CD4-positive, alpha-beta T cell treated with Interleukin-12 subunit alpha and Interleukin-12 subunit beta, for 1 hour (primary cell): Measurements from ENCODE around the gene SLC38A5.

ENCODE experiments used
- DNase-seq: peaks from one replicate; pipeline ENCODE4 v3.0.0-alpha.2; 2020

SLC38A5 gene

DNA sequence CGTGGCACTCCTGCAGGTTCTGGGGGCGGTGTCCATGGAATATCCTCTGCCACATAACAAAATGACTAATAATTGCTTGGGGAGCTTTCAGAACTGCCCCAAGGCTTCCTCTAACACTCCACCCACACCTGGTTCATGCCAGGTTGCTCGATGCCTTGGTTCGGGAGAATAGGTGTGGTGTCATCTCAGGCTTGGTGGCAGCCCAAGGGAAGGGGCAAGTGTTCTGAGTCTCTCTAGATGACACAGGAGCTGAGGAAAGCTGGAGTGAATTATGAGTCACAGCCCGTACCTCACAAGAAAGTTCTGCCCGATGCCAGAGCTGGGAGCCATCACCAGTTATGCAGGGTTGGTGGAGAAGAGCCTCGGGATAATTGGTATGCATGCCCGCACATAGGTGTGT, 20.6 kb upstream of the SLC38A5 start:
- DNase-seq = no peak

DNA sequence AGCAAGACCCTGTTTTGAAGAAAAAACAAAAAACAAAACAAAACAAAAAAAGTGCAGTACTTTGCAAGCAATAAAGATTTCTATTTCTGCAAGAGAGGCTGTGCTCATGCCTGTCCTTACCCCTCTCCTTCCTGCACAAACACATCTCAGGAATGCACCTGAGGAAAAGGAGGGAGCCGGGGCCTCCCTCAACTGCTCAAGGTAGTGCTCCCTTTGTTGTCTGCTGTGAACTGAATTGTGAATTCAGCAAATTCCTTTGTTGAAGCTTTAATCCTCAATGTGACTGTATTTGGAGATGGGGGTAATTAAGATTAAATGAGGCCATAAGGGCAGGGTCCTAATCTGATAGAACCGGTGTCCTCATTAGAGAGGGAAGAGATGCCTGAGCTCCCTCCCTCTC, 19.8 kb upstream of the SLC38A5 start:
- no peak for DNase-seq

DNA sequence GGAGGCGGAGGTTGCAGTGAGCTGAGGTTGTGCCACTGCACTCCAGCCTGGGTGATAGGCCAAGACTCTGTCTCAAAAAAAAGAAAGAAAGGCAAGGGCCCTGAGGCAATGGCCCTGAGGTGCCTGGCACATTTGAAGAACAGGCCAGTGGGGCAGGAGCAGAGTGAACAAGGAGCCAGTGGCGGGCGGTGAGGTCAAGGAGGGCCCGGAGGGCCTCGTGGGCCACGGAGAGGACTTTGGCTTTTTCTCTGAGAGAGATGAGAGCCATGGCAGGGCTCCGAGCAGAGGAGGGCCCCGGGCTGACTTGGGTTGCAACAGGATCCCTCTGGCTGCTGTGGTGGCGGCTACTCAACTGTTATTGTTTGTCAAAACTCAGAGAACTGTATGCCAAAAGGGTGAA, 19.2 kb upstream of the SLC38A5 start:
- no peak for DNase-seq

DNA sequence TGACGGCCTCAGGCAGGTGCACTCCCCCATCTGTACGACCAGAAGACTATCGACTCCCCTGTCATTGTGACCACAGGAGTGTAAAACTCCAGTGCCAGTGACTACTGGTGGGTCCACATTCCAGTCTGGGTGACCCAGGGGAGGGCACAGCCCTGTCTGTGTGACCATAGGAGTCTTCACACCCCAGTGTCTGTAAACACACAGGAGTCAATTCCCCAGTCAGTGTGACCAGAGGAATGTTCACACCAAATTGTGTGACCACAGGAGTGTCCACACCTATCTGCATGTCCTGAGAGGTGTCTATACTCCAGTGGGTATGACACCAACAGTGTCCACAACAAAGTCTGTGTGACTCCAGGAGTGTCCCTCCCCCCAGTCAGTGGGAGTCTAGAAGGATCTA, 18.0 kb upstream of the SLC38A5 start:
- DNase-seq = no peak

DNA sequence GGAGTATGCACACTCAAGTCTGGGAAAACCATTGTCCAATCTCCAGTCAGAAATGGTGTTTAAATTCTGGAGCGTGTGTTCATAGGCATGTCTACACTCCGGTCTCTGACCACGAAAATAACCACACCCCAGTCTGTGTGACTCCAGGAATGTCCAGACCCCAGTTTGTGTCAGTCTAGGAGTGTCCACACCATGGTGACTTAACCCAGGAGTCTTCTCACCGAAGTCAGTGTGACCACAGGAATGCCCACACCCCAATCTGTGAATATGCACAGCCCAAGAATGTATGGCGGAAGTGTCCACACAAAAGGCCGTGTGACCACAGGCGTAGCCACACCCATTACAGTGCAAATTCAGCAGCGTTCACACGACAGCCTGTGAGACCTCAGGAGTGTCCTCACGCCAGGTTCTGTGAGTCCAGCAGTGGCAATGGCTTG, 17.3 kb upstream of the SLC38A5 start:
- no peak for DNase-seq

DNA sequence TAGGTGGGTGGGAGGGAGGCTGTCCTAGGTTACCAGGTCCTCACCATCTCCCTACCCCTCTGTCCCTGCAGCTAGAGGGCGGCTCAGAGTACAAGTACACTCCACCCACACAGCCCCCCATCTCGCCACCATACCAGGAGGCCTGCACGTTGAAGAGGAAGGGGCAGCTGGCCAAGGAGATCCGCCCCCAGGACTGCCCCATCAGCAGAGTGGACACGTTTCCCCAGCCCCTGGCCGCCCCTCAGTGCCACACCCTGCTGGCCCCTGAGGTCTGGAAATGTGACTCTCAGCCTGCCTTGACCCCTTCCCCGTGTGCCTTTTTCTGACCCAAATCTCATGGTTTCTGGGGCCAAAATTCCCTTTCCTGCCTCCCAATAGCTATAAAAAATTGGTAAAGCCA, 12.5 kb upstream of the SLC38A5 start:
- DNase-seq = no peak

DNA sequence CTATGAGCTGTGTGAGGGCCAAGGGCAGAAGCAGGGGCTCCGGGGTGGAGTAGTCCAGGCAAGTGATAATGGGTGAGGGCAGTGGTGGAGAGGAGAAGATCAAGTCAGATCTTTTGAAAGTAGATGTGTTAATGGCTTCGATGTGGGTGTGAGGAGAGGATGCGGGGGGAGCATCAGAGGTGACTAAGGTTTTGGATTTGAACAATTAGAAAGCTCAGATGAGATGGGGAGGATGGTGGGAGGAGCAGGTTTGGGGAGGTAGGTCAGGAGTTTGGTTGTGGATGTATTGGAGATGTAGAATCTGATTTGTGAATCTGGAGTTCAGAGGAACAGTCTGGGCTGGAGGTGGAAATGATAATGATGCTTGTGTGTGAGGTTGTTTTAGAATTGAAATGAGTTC, 10.5 kb upstream of the SLC38A5 start:
- DNase-seq = no peak

DNA sequence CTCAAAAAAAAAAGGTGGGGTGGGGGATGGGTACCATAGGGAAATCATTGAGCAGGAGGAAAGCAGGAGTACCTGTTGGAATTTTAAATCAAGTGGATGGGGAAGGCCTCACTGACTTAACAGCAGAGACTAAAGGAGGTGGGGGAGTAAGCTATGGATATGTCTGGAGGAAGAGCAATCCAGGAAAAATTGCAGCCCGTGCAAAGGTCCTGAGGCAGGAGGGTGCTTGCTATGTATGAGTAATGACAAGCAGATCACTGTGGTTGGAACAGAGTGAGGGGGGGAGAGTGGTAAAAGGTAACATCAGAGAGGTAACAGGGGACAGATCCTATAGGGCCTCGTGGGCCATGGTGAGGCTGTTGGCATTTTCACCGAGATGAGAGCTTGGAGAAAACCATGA, 10.1 kb upstream of the SLC38A5 start:
- DNase-seq = no peak

DNA sequence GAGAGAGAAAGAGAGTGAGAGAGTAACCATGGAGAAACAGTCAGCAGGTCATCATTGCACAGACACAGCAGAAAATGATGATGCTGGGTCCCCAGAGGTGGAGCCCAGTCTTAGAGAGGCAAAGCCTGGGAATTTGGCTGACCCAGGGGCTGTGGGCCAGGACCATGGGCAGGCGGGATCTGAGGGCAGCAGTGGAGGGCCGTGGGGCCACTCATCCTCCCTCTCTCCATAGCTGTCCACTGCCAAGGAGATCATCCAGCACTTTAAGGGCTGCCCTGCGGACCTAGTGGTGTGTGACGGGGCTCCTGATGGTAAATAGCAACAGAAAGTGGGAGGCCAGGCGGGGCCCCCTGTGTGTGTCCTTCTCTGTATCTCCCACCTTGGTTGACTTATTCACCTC, 8.7 kb upstream of the SLC38A5 start:
- DNase-seq = no peak

DNA sequence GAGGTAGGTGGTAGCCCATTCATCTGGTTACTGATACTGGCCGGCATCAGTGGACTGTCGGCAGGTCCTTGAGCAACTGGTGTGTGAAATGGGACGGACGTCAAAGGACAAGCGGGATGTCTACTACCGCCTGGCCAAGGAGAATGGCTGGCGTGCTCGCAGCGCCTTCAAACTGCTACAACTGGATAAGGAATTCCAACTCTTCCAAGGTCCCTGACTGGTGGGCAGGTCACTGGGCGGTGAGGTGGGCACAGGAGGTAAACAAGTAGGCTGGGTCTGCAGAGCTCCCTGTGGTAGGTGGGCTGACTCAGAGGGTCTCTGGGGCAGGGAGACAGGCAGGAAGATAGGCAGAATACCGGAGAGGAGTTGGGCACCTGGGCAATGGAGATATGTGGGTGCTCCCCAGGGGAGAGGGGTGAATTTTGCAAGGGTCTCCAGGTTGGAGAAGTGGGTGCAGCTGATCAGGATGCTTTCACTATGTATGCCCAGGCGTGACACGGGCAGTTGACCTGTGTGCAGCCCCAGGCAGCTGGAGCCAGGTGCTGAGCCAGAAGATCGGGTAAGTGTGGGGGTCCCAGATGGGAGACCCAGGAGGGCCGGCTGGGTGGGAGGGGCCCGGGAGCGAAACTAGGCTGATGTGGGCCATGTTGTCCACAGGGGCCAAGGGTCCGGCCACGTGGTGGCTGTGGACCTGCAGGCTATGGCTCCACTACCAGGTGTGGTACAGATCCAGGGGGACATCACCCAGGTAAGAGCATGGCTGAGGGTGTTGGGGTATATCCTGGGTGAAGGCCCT, 8.1 kb upstream of the SLC38A5 start:
- no peak for DNase-seq

DNA sequence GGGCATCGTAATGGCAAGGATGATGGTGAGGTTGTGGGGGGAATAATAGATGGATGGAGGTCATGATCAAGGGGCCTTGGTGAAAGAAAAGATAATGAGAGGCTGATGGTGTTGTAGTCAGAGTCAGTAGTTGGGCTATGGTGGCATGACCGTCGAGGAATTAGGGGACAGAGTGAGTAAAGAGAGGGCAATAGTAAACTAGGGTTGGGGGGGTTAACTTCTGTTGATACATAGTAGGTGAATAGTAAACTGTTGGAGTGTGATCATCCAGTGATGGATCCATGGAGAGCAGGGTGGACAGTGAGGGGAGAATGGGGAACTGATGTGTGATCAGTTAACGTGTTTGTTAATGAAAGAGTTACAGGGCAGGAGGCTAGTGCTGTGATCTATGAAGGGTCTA, 6.9 kb upstream of the SLC38A5 start:
- DNase-seq = no peak

DNA sequence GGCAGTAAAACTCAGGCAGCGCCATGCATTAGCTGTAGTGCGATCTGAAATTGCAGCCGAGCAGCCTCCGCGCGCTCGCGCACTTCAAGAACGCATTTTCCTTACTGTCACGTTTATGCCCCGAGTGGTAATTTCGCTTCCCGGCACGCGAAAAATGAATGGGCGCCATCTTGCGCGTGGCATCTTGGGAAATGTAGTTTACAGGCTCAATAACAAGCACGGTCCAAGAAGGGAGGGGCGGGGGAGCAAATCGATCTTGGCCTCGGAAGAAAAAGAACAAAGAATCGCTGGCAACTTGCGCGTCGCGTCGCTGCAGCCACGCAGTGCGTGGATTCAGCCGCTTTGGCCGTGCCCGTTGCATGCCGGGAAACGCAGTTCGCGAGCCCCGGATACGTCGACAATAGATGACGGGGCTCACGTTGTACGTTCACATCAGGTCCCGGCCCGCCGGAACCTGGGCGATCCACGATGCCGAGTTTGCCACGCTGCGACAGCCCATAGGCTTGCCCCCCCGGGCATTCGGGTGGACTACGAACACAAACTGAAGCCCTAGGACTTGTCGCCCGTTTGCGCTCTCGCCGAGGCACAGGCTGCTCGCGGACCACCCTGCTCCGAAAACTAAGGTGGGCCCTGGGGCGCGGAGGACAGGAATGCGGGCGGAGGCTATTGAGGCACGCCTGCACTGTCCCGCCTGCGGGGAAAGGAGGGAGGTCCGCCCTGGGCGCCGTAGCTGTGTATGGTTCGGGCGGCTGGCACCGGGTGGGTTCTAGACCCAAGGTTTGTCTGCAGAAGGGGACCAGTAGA, 5.9 kb upstream of the SLC38A5 start, which contains the start of gene FTSJ1:
Gene FTSJ1 (plus strand): TSS at position 426 of the 804 bp plus-strand sequence. CDS start 1,849 bp downstream, outside the sequence.
- DNase-seq = peak; percentile 94

DNA sequence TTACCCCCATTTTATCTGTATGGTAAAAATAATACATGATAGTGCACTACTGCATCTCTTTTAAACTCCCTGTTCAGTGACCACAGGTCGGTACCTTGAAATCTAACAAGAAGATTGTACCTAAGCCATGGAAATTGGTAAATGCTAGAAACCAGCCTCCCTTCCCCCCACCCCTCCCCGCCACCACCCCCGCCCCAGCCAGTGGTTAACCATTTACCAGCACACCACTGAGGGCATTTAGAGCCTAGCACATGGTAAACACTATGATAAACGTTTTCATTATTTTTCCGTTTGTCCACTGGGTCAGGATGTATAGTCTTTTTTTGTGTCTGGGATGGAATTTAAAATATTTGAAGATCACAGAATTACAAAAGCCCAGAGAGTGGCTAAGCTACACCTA, 5.2 kb upstream of the SLC38A5 start:
- no peak for DNase-seq

DNA sequence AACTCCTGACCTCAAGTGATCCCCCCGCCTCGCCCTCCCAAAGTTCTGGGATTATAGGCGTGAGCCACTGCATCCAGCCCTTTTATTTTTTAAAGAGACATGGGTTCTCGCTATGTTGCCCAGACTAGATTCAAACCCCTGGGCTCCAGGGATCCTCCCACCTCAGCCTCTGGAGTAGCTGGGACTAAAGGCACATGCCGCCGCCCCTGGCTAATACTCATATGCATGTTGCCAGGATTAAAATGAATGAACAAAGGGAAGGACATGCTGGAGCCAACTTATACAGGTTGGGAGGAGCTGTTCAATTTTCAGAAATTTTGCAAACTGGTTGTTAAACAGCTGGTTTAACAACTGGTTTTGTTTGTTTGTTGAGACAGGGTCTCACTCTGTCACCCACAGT, 4.5 kb upstream of the SLC38A5 start:
- DNase-seq = no peak

DNA sequence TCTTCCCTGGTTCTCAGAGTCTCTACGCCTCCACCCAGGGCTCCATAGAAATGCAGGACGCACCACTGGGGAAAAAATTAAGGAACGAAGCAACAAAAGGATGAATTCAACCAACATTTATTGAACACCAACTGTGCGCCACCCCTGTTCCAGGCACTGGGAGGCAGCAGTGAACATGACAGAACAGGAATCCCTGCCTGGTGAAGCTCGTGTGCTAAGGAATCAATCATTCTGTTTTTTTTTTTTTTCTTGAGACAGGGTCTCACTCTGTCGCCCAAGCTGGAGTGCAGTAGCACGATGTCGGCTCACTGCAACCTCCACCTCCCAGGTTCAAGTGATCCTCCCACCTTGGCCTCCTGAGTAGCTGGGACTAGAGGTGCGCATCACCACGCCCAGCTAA, 4.1 kb upstream of the SLC38A5 start:
- DNase-seq = no peak

DNA sequence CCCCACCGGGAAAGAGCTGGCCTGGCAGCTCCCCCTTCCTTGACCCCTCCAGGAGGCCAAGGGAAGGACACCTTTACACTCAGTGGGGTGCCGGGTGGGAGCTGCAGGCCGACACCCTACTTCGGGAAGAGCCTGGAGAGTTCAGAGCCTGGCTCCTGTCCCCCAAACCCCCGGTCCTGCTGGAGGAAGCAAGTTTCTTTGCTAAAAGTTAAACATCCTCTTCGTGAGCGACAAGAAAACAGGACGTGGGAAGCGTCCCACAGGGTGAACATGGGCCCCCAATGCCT, 3.6 kb upstream of the SLC38A5 start:
- no peak for DNase-seq

DNA sequence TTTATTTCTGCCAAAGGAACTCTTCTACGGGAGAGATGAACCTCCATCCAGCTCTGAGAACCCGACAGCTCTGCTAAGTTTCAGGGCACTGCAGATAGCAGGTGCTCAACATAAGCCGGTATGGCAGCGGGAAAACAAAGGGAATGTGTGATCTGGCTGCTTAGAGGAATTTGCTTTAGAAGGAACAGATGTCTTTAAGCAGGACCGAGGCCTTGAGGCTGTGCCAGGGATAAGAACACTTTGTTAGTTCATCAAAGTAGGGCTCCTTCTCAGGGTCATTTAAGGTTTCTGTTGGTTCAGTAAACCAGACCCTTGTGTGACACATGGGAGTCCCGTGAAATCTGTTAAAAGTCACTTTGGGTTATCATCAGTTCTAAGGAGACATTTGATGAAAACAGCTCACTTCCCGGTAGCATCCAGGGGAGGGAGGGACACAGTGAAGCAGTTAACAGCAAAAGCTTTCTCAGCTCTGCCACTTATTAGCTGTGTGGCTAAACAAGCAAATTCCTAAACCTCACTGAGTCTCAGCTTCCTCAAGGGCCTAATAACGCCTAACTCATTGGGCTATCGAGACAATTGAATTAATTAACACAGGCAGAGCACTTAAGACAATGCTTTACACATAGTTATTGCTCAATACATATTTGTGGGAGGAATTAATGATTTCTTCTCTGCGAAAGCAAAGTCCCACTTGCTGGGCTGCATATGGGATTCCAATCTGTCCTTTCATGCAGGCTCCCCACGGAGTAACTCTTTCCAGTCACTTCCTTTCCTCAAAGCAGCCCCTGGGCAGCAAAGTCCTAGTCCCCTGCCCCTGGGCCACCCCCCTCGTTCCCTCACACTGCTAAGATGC, 3.0 kb upstream of the SLC38A5 start:
- DNase-seq = no peak

DNA sequence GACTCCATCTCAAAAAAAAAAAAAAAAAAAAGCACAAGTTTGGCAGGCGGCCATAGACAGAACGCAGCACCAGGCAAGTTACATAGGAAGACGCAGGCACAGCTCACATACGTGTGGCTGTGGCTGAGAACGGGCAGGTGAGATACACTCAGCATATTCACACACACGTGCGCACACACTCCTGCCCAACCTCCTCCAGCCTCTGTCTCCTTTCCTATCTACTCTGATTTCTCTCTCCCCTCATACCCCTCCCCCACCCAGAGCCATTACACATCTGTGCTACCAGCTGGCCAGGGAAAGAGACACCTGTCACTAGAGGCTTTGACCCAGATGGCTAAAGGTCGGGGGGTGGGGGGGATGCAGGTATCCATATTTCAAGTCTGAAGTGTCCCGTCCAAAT, 2.2 kb upstream of the SLC38A5 start:
- no peak for DNase-seq

DNA sequence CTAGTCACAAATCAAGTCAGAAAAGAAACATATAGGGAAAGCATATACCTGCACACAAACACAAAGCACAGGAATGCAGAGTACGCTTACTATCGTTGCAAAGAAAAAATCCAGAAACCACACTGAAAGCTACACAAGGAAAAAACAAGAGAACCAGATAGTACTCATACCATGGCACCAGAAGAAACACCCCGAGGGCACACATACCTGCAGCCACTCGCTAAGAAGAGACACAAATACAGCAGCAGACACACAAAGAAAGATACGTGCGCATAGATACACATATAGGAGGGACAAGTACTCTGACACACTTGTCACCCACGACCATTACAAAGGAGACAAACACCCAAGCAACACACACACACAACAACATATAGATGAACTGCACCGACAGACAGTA, 1.4 kb upstream of the SLC38A5 start:
- no peak for DNase-seq

DNA sequence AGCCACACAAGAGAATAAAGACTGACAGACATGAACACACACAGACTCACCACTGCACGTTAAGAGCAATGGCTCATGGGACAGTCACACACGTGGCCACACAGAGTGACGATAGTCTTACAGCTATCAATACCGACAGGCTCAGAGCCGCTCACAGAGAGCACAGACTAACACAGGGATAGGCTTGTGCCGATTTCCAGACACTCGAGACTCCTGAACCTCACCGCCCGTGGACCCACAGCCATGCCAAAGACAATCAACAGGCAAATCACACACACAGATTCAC, 716 bp upstream of the SLC38A5 start:
- DNase-seq = no peak

DNA sequence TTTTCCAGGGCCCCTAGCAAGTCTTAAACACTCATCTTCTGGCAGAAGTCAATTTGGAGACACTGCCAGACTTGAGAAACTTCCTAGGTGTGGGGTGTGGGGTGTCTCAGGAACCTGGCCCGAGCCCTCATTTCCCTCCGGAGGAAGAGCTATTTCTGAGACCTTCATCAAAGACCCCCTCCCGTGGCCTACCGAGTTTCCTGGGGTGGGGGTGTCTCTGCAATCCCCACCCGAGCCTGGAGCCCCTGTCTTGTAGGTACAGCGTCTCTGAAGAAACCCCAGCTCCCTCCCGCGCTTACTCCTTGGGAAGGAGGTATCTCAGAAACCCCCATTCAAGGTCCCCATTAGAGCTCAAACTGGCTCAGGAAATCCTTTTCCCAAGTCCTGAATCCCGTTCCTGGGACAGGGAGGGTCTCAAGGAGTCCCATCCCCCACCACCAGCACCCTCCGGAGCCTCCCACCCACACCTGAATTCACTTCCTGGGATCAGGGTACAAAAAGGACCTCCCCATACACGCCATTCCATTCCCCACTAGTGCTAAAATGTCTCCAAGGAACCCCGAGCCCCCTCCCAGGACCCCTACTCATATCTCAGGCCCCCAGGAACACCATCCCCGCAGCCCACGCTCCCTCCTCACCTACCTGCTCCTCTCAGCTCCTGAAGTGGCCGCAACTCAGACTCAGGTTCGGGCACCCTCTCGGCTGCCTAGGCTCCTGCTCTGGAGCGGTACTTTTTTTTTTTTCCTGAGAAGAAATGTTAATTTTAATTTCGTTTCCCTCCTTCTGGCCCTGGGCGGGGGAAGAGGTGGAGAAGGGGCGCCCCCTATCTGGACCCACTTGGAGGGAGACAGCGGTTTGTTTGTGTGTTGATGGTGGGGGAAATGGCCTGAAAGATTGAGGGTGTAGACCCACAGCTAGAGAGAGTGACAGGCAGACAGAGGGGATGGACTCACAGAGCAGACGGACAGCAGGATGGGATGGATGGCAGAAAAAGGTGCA, 1.1 kb downstream of the SLC38A5 start:
- peak; percentile 57 for DNase-seq

DNA sequence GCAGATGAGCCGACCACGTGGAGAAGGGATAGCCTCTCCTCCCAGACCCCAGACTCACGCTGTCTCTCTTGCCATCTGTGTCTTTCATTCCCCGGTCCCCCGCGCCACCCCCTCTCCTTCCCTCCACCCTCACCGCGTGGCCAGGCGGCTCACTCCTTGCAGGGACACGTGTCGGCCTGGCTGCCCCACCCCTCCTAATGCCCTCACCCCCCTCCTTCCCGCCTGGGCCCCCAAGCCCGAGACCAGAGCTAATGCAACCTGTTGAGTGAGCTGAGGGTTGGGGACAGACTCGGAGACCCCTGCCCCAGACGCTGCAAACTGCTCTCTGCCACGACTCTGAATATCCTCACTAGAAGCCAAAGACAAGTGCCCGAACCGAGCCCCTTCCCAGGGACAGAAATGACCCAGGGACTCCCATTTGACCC, 1.8 kb downstream of the SLC38A5 start:
- DNase-seq = peak; percentile 31
